Kidney (tissue), 14 donors: ENCODE results near the gene PDGFC. TPM values are rescaled to one million over a fixed set of nuclear protein-coding genes. Genes with fewer than 3 reads are reported as not detected.

Source experiments
- DNase-seq, 5 donors: peaks; one replicate each; pipeline ENCODE4 v3.0.0-alpha.2; 2013 to 2020
- FAIRE-seq: peaks from 2 replicates; lab custom pipeline; 2012; peaks lifted over from hg19 to GRCh38; lab: Jason Lieb, UNC
- H3K27ac ChIP-seq, 2 donors: one replicate each; pipeline ENCODE4 v1.7.0; 2013; ENCODE audit warnings: low read depth in 2 of 2, low read length in 2 of 2, inconsistent platforms in 1 of 2
- H3K27me3 ChIP-seq: one replicate; pipeline ENCODE4 v1.7.1; 2013; ENCODE audit warnings: low read length, inconsistent platforms; ENCODE audit not compliant: control insufficient read depth, insufficient read depth
- H3K36me3 ChIP-seq, 3 donors: one replicate each; pipeline versions ENCODE4 v1.7.0 to v1.7.1; 2013; ENCODE audit warnings: low read length in 3 of 3, control low read depth in 1 of 3, inconsistent platforms in 1 of 3; ENCODE audit not compliant: insufficient read depth in 3 of 3, control insufficient read depth in 2 of 3
- H3K4me1 ChIP-seq, 3 donors: one replicate each; pipeline versions ENCODE4 v1.7.0 to v1.7.1; 2013; ENCODE audit warnings: low read length in 3 of 3, inconsistent platforms in 1 of 3, low read depth in 1 of 3; ENCODE audit not compliant: control insufficient read depth in 2 of 3, insufficient read depth in 2 of 3
- H3K4me3 ChIP-seq, 3 donors: one replicate each; pipeline versions ENCODE4 v1.7.0 to v1.8.1; 2013; ENCODE audit warnings: low read length in 3 of 3, control low read depth in 1 of 3, inconsistent platforms in 1 of 3
- H3K9ac ChIP-seq, 3 donors: one replicate each; pipeline versions ENCODE4 v1.7.0 to v1.7.1; 2013; ENCODE audit warnings: low read length in 3 of 3, control low read depth in 1 of 3, inconsistent platforms in 1 of 3
- H3K9me3 ChIP-seq, 3 donors: one replicate each; pipeline versions ENCODE4 v1.7.0 to v1.7.1; 2013; ENCODE audit warnings: low read length in 3 of 3, control low read depth in 1 of 3, inconsistent platforms in 1 of 3; ENCODE audit not compliant: control insufficient read depth in 2 of 3, insufficient read depth in 1 of 3
- intact Hi-C: fragments of 100-400 bp; cut with DNase I; formaldehyde crosslinking; loops from one replicate; pipeline ENCODE4 v1.11.1; 2022
- polyA plus RNA-seq: library from polyadenylated mRNA; stranded (reverse); fragments of 350-450 nt; fragmentation: Illumina TruSeq; extraction: RNeasy Lipid Tissue Mini Kit (QIAGEN cat#74804); gene quantifications from one replicate; pipeline ENCODE4 v1.2.3, GENCODE V29; 2014; ENCODE audit warnings: low read depth, low replicate concordance; ENCODE audit not compliant: insufficient read depth
- total RNA-seq: library from RNA; stranded (reverse); fragmentation: NEBNext Ultra II Directional; extraction: Animal tissue kit (Norgen Biotek cat#: 25700); gene quantifications from one replicate; pipeline ENCODE4 v1.2.1, GENCODE V29; 2021
- TF ChIP-seq, protein P1 (sequence below): IDR thresholded peaks from 3 replicates; pipeline ENCODE4 v1.5.1; 2012; ENCODE audit warnings: mild to moderate bottlenecking, moderate library complexity, borderline replicate concordance; ENCODE audit not compliant: insufficient read depth; ENCODE audit errors: extremely low read depth
- donor health status: control.
- donor health status: control.
- donor health status: control.
- donor health status: control.
- donor health status: control.
- donor health status: DM: yes; HTN: yes; CAD: no.
- donor health status: Normal renal cell carcinoma (clear cell type).

PDGFC gene
- total and polyA plus RNA-seq, 2 donors from 2014 or later: 12.3 to 37.6 TPM

GRCh38 chr4:156770140-156770539 lies 201.5 kb downstream of the PDGFC start:
- no peak overlapping the region for H3K27ac ChIP-seq
- H3K9me3 ChIP-seq: no peaks in the 10 kb centered on the region
- intact Hi-C loops: no loop called here
- DNase-seq (no peak), FAIRE-seq (no peak)
- H3K4me1 ChIP-seq: peaks cover 0 to 6% (median 2%) of the 10 kb centered on the region in 3 donors
- no peak overlapping the region for H3K9ac ChIP-seq
- H3K4me3 ChIP-seq: no peak overlapping the region
- no peaks in the 10 kb centered on the region for H3K27me3 ChIP-seq
- TF ChIP-seq, protein P1, sequence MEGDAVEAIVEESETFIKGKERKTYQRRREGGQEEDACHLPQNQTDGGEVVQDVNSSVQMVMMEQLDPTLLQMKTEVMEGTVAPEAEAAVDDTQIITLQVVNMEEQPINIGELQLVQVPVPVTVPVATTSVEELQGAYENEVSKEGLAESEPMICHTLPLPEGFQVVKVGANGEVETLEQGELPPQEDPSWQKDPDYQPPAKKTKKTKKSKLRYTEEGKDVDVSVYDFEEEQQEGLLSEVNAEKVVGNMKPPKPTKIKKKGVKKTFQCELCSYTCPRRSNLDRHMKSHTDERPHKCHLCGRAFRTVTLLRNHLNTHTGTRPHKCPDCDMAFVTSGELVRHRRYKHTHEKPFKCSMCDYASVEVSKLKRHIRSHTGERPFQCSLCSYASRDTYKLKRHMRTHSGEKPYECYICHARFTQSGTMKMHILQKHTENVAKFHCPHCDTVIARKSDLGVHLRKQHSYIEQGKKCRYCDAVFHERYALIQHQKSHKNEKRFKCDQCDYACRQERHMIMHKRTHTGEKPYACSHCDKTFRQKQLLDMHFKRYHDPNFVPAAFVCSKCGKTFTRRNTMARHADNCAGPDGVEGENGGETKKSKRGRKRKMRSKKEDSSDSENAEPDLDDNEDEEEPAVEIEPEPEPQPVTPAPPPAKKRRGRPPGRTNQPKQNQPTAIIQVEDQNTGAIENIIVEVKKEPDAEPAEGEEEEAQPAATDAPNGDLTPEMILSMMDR: no peak
- H3K36me3 ChIP-seq: no peaks in the 10 kb centered on the region

GRCh38 chr4:156767911-156768415 lies 203.6 kb downstream of the PDGFC start:
- Histone ChIP-seq H3K27me3 (no peaks in the 10 kb centered on the region), H3K9ac (no peak overlapping the region), H3K27ac (no peak overlapping the region), H3K36me3 (peaks cover 0 to 1% (median 0%) of the 10 kb centered on the region in 3 donors), H3K4me1 (peaks cover 0 to 6% (median 2%) of the 10 kb centered on the region in 3 donors), H3K9me3 (no peaks in the 10 kb centered on the region), H3K4me3 (no peak overlapping the region)
- intact Hi-C loops: no loop called here
- no peak for DNase-seq
- FAIRE-seq: no peak
- TF ChIP-seq, protein P1: no peak

GRCh38 chr4:156766846-156767245 lies 204.8 kb downstream of the PDGFC start:
- H3K36me3 ChIP-seq: peaks cover 0 to 8% (median 0%) of the 10 kb centered on the region in 3 donors
- FAIRE-seq (no peak), DNase-seq (no peak)
- H3K9ac ChIP-seq: no peak overlapping the region
- peaks cover 0 to 3% (median 2%) of the 10 kb centered on the region in 3 donors for H3K4me1 ChIP-seq
- H3K4me3 ChIP-seq: no peak overlapping the region
- no peaks in the 10 kb centered on the region for H3K9me3 ChIP-seq
- H3K27ac ChIP-seq: no peak overlapping the region
- TF ChIP-seq, protein P1: no peak
- no peaks in the 10 kb centered on the region for H3K27me3 ChIP-seq
- intact Hi-C loops: no loop called here

GRCh38 chr4:156765277-156765676 lies 206.3 kb downstream of the PDGFC start:
- DNase-seq: no peak
- Histone ChIP-seq H3K36me3 (peaks cover 0 to 8% (median 0%) of the 10 kb centered on the region in 3 donors), H3K27me3 (no peaks in the 10 kb centered on the region), H3K9me3 (no peaks in the 10 kb centered on the region), H3K27ac (no peak overlapping the region), H3K4me3 (no peak overlapping the region), H3K9ac (no peak overlapping the region), H3K4me1 (no peaks in the 10 kb centered on the region)
- no peak for FAIRE-seq
- intact Hi-C loops: no loop called here
- TF ChIP-seq, protein P1: no peak
